Measurements from ENCODE around the gene STXBP4.

The STXBP4 gene

GRCh38 chr17:55121268-55121667 is 152.7 kb downstream of the STXBP4 start:
- DNase-seq (ENCODE audit: low read depth in 2 of 2) = no peak

- DNase-seq (ENCODE audit: low read depth in 2 of 2) = no peak
Observed at GRCh38 chr17:55122114-55122513, 153.5 kb downstream of the STXBP4 start.

GRCh38 chr17:55124730-55125360 is 156.3 kb downstream of the STXBP4 start:
- DNase-seq (ENCODE audit: low read depth in 2 of 2) = no peak

- no peak for DNase-seq (ENCODE audit: low read depth in 2 of 2)
Observed at GRCh38 chr17:55133583-55133982, 165.0 kb downstream of the STXBP4 start.

GRCh38 chr17:55134486-55135157 is 166.1 kb downstream of the STXBP4 start:
- DNase-seq (ENCODE audit: low read depth in 2 of 2) = no peak

- no peak for DNase-seq (ENCODE audit: low read depth in 2 of 2)
Observed at GRCh38 chr17:55140809-55141208, 172.2 kb downstream of the STXBP4 start.

GRCh38 chr17:55144518-55144917 is 176.0 kb downstream of the STXBP4 start:
- DNase-seq (ENCODE audit: low read depth in 2 of 2) = no peak

- DNase-seq (ENCODE audit: low read depth in 2 of 2) = no peak
Observed at GRCh38 chr17:55149485-55149884, 180.9 kb downstream of the STXBP4 start.

GRCh38 chr17:55152236-55152635 is 183.7 kb downstream of the STXBP4 start:
- DNase-seq (ENCODE audit: low read depth in 2 of 2) = no peak

- no peak for DNase-seq (ENCODE audit: low read depth in 2 of 2)
Observed at GRCh38 chr17:55154101-55154500, 185.5 kb downstream of the STXBP4 start.

- no peak for DNase-seq (ENCODE audit: low read depth in 2 of 2)
Observed at GRCh38 chr17:55155856-55156560, 187.4 kb downstream of the STXBP4 start.

GRCh38 chr17:55157165-55157564 is 188.6 kb downstream of the STXBP4 start:
- DNase-seq (ENCODE audit: low read depth in 2 of 2) = no peak

GRCh38 chr17:55158439-55158838 is 189.9 kb downstream of the STXBP4 start:
- DNase-seq (ENCODE audit: low read depth in 2 of 2) = no peak

GRCh38 chr17:55159251-55159650 is 190.7 kb downstream of the STXBP4 start:
- DNase-seq (ENCODE audit: low read depth in 2 of 2) = no peak

- DNase-seq (ENCODE audit: low read depth in 2 of 2) = no peak
Observed at GRCh38 chr17:55160501-55160900, 191.9 kb downstream of the STXBP4 start.

- no peak for DNase-seq (ENCODE audit: low read depth in 2 of 2)
Observed at GRCh38 chr17:55161935-55162555, 193.5 kb downstream of the STXBP4 start.

- no peak for DNase-seq (ENCODE audit: low read depth in 2 of 2)
Observed at GRCh38 chr17:55162556-55162946, 194.0 kb downstream of the STXBP4 start.

- DNase-seq (ENCODE audit: low read depth in 2 of 2) = no peak
Observed at GRCh38 chr17:55163408-55163807, 194.8 kb downstream of the STXBP4 start.

- no peak for DNase-seq (ENCODE audit: low read depth in 2 of 2)
Observed at GRCh38 chr17:55166506-55166905, 197.9 kb downstream of the STXBP4 start.

GRCh38 chr17:55167024-55167725 is 198.6 kb downstream of the STXBP4 start:
- DNase-seq (ENCODE audit: low read depth in 2 of 2) = no peak

GRCh38 chr17:55168958-55169687 is 200.6 kb downstream of the STXBP4 start:
- DNase-seq (ENCODE audit: low read depth in 2 of 2) = no peak

All from stimulated activated CD4-positive, alpha-beta T cell treated with anti-CD3 and anti-CD28 coated beads, Interleukin-4, amount 100 ng/mL, for 48 hours (primary cell).